ENCODE results near the gene HTRA1. TPM values are rescaled to one million over a fixed set of nuclear protein-coding genes. Genes with fewer than 3 reads are reported as not detected.

HTRA1 gene
- total RNA-seq, 1 experiment from 2014 or later, result 0.17 TPM

DNA sequence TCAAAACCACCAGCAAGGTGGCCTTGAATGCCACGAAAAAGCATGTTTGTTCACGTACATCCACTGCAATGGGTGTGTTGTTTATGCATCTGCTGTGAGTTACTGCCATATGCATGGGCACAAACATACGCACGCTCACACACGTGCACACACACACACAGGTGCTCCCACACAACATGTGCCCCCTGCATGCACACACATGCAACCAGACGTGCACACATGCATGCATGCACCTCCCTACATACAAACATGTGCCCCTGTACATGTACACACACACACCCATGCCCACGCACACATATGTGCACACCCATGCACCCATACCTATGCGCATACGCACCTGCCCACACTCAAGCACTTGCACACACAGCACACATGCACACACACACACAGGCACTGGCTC, 89.1 kb downstream of the HTRA1 start:
- H3K9me3 ChIP-seq (ENCODE audit: low read depth, low read length, poor library complexity, severe bottlenecking), result no peaks in the 10 kb centered on the region
- CTCF ChIA-PET, result no interaction called here
- no peak overlapping the region for H3K4me3 ChIP-seq (ENCODE audit: low read depth, low read length, poor library complexity, severe bottlenecking)
- H3K4me1 ChIP-seq (ENCODE audit: insufficient read depth, low read length, poor library complexity, severe bottlenecking), result no peaks in the 10 kb centered on the region
- no peaks in the 10 kb centered on the region for H3K36me3 ChIP-seq (ENCODE audit: insufficient read depth, low read length, poor library complexity, severe bottlenecking)
- BruUV-seq (replicated peaks), result no TSS peak
- no peaks in the 10 kb centered on the region for H3K27me3 ChIP-seq (replicated peaks; ENCODE audit: insufficient read depth, low read depth, low read length, poor library complexity)
- no peak overlapping the region for H3K27ac ChIP-seq (ENCODE audit: low read depth, low read length, poor library complexity, severe bottlenecking)
- POLR2A ChIA-PET (ENCODE audit: low non-redundant PET), result no interaction called here
- no peak for DNase-seq (ENCODE audit: low spot score)
- TF ChIP-seq, protein P1, sequence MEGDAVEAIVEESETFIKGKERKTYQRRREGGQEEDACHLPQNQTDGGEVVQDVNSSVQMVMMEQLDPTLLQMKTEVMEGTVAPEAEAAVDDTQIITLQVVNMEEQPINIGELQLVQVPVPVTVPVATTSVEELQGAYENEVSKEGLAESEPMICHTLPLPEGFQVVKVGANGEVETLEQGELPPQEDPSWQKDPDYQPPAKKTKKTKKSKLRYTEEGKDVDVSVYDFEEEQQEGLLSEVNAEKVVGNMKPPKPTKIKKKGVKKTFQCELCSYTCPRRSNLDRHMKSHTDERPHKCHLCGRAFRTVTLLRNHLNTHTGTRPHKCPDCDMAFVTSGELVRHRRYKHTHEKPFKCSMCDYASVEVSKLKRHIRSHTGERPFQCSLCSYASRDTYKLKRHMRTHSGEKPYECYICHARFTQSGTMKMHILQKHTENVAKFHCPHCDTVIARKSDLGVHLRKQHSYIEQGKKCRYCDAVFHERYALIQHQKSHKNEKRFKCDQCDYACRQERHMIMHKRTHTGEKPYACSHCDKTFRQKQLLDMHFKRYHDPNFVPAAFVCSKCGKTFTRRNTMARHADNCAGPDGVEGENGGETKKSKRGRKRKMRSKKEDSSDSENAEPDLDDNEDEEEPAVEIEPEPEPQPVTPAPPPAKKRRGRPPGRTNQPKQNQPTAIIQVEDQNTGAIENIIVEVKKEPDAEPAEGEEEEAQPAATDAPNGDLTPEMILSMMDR (conservative IDR thresholded peaks at IDR 0.05; ENCODE audit: low read depth, low read length), result no peak
- no peak for TF ChIP-seq EZH2 (IDR thresholded peaks at IDR 0.05; ENCODE audit: borderline replicate concordance, low read depth, low read length, poor library complexity, severe bottlenecking)
- intact Hi-C loops (cut with micrococcal nuclease; ENCODE audit: unreplicated experiment), result no loop called here

DNA sequence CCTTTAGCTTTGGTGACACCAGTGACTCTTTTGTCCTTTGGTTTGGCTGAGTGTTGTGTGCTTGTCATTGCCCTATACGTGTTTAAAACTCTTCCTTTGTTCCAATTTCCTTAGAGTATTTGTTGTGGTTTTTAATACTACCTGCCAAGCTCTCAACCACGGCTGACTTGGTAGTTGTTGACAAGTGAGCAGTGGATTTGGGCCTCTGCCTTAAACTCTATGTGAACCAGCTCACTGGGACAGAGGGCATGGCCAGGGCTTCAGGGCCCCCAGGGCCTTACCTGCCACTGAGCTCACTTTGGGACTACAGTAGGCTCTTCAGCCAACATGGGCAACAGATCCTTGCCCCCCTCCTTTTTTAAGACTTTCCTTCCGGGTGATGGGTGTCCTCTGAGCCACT, 89.6 kb downstream of the HTRA1 start:
- intact Hi-C loops (cut with micrococcal nuclease; ENCODE audit: unreplicated experiment), result no loop called here
- ChIA-PET POLR2A (ENCODE audit: low non-redundant PET) (no interaction called here), CTCF (no interaction called here)
- no TSS peak for BruUV-seq (replicated peaks)
- no peak overlapping the region for H3K27ac ChIP-seq (ENCODE audit: low read depth, low read length, poor library complexity, severe bottlenecking)
- no peaks in the 10 kb centered on the region for H3K36me3 ChIP-seq (ENCODE audit: insufficient read depth, low read length, poor library complexity, severe bottlenecking)
- no peaks in the 10 kb centered on the region for H3K27me3 ChIP-seq (replicated peaks; ENCODE audit: insufficient read depth, low read depth, low read length, poor library complexity)
- no peak for DNase-seq (ENCODE audit: low spot score)
- TF ChIP-seq, protein P1 (conservative IDR thresholded peaks at IDR 0.05; ENCODE audit: low read depth, low read length), result no peak
- no peak for TF ChIP-seq EZH2 (IDR thresholded peaks at IDR 0.05; ENCODE audit: borderline replicate concordance, low read depth, low read length, poor library complexity, severe bottlenecking)
- H3K4me1 ChIP-seq (ENCODE audit: insufficient read depth, low read length, poor library complexity, severe bottlenecking), result no peaks in the 10 kb centered on the region
- no peak overlapping the region for H3K4me3 ChIP-seq (ENCODE audit: low read depth, low read length, poor library complexity, severe bottlenecking)
- H3K9me3 ChIP-seq (ENCODE audit: low read depth, low read length, poor library complexity, severe bottlenecking), result no peaks in the 10 kb centered on the region

DNA sequence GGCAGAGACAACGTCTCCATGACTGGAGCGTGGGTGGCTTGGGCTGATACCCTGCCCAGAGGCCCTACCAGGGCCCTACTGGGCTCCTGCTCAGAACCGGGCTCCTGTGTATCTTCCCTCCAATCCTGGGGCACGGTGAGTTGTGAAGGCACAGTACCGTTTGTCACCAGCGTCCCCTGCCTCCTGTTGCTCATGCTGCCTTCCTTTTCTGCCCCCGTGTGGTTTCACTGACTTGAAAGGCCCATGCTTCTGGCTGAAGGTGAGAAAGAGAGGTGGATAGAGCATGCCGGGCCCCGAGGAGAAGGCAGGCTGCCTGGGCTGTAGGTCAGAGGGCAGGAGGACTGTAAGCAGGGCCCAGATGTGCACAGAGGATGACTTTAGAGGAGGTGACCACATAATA, 90.1 kb downstream of the HTRA1 start:
- H3K36me3 ChIP-seq (ENCODE audit: insufficient read depth, low read length, poor library complexity, severe bottlenecking), result no peaks in the 10 kb centered on the region
- H3K4me3 ChIP-seq (ENCODE audit: low read depth, low read length, poor library complexity, severe bottlenecking), result no peak overlapping the region
- no peaks in the 10 kb centered on the region for H3K9me3 ChIP-seq (ENCODE audit: low read depth, low read length, poor library complexity, severe bottlenecking)
- intact Hi-C loops (cut with micrococcal nuclease; ENCODE audit: unreplicated experiment), result no loop called here
- no peak overlapping the region for H3K27ac ChIP-seq (ENCODE audit: low read depth, low read length, poor library complexity, severe bottlenecking)
- CTCF ChIA-PET, result no interaction called here
- H3K27me3 ChIP-seq (replicated peaks; ENCODE audit: insufficient read depth, low read depth, low read length, poor library complexity), result no peaks in the 10 kb centered on the region
- POLR2A ChIA-PET (ENCODE audit: low non-redundant PET), result no interaction called here
- no TSS peak for BruUV-seq (replicated peaks)
- no peak for DNase-seq (ENCODE audit: low spot score)
- no peaks in the 10 kb centered on the region for H3K4me1 ChIP-seq (ENCODE audit: insufficient read depth, low read length, poor library complexity, severe bottlenecking)
- TF ChIP-seq, protein P1 (conservative IDR thresholded peaks at IDR 0.05; ENCODE audit: low read depth, low read length), result no peak
- TF ChIP-seq EZH2 (IDR thresholded peaks at IDR 0.05; ENCODE audit: borderline replicate concordance, low read depth, low read length, poor library complexity, severe bottlenecking), result no peak
